HG02885 (cell line): ENCODE data around the gene ASTN2.

ENCODE experiments used
- ATAC-seq: cut with Tn5 transposase; IDR thresholded peaks from one replicate; pipeline ENCODE4 v1.9.1; 2021; ENCODE audit warnings: mild to moderate bottlenecking; ENCODE audit not compliant: unreplicated experiment, poor library complexity

The ASTN2 gene

DNA sequence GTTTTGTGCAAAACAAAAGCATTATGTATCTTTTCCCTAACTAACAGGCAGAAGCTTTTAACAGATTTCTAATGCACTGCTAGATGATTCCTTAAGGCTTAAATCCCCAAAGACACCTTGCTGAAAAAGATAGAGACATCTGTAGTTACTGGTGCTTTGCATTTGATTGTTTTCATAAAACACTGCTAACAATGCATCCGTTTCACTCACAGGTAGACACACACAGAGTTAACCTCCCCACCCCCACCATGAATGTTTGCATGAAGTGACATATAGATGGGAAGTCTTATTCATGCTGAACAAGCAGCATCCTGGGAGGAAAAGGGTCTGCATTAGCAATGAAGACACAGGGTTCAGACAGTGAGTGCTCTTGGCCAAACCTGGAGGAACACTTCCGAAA, 100.9 kb downstream of the ASTN2 start:
- ATAC-seq, result no peak

GRCh38 chr9:117307701-117308100, 107.2 kb downstream of the ASTN2 start:
- ATAC-seq, result no peak

DNA sequence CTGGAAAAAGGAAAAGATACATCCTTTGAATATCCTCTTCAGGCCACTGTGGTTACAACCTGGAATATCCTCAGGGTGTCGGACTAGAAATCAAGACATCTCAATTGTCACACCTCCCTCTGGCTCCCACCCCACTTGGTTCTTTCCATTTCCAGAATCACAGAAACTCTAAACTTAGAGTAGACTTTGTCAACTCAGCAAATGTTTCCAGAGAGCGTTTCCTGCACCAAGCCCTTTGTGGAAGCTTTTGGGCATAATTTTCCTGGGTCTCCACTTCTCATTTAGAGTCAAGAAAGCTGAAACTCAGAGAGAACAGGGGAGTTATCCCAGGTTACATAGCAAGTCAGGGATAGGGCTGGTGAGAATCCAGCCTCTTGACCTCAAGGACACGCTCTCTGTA, 108.8 kb downstream of the ASTN2 start:
- ATAC-seq, result no peak

DNA sequence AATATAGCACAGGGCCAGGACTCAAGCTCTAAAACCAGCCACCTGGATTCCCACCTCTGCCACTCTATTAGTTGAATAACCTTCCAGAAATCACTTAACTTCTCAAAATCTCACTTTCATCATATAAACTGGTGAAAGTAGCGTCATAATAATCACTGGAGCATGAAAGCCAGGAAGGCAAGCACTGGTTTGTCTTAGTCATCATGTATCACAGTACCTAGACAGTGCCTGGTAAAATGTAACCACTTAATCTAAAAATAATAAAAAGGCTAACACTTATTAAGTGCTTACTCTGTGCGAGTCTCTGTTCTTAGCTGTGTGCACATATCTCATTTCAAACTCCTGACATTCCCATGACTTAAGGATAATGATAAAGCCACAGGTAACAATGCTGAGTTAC, 109.4 kb downstream of the ASTN2 start:
- no peak for ATAC-seq

GRCh38 chr9:117304549-117304948, 110.3 kb downstream of the ASTN2 start:
- ATAC-seq, result no peak

- ATAC-seq, result no peak
Observed at GRCh38 chr9:117303643-117304230, 111.1 kb downstream of the ASTN2 start.

- ATAC-seq, result no peak
Observed at GRCh38 chr9:117302487-117302886, 112.4 kb downstream of the ASTN2 start.

DNA sequence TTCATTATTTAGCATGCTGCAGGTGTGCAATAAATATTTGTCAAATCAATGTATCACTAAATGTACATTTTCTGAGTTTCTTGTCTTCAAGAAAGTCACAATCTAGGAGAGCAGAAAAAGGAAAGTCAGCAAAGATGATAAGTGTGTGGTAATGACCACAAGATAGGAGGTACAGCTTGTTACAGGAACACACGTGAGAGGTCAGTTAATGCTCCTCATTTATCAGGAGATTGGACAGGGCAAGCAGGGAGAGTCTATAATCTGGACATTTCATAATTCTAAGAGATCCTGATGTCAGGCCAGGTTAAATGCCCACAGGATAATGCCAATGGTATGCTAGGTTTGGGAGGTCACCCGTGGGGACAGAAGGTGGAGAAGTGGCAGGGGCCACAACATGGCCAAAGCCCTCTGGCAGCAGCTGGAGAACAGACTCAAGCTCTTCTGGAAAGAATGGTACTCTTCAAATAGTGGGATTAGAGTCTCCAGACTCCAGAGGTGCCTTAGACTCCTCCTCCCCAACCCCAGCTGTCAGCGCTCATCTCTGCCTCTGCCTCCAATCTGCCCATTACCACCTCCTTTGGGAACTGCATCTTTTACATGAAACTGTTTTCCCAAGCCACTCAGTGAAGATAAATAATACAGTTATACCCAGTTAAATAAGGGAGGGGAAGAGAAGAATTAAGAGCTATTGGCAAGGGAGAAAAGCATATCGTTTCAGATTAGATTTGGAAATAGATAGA, 114.3 kb downstream of the ASTN2 start:
- no peak for ATAC-seq

DNA sequence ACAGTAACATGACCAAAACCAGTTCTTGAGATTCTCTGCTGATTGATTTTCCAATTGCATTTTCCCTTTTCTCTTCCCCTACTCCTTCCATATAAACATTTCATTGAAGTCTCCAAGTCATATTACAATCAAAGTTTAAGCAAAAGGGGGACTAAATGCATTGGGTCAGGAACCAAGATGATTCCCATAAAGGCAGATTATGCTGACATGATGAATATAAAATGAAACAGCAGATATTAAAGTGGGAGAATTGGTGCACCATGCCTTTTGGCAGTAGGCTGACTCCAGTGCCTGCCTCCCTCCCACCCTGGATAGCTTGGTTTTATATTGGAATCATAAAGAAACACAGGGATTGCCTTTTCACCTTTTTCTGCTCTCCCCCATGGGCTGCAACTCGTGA, 118.4 kb downstream of the ASTN2 start:
- ATAC-seq, result no peak

- no peak for ATAC-seq
Observed at GRCh38 chr9:117293206-117294114, 121.4 kb downstream of the ASTN2 start.

DNA sequence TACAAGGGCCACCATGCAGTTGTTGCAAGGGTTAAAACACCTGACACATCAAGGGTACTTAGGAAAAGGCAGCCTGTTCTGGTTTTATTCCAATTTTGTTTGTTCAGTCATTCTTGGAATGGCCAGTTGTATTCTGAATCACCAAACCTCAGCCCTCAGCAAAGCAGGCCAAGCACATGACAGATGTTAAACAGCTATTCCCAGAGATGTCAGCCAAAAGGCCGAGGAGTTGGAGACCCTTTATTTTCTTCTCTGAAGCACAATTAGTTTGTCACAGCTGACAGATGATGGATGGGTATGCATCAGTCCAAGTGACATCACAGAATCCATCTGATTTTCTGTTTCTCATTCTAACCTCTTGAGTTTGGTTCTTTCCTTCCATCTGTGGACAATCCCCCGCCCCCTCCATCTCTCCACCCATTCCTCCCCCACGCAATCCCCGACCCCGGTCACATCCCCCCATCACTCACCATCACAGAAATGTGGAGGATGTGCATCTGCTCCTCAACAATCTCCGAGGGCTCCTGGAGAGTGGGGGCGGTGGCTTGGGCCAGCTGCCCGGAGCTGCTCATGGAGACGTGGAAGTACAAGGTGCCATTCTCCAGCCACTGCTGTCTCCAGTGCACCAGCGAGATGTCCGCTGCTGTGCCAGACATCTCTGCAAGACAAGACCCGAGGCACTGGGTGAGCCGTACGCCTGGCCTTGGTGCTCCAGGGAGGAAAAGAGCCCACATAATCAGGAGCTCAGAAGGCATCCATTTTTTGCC, 123.8 kb downstream of the ASTN2 start:
- no peak for ATAC-seq

DNA sequence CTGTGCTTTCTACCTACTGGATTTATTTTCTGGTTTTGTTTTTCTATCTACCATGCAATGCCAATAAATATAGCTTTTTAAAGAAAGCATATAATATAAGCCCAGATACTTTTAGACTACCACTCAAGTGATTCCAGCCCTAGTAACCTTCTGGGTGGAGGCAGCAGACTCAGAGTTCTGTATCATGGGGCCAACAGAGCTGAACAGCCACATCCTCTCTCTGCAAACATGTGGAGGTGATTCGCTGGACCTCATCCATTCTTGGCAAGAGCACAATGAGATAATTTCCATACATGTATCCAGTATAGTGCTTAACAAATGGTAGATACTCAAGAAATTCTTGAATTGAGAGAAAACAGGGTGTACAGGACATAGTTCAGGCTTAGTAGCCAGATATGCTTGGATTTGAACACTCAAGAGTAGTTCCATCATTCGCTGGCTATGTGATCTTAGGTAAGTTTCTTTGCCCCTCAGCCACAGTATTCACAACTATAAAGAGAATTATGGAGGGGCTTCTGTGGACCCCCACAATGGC, 124.5 kb downstream of the ASTN2 start:
- ATAC-seq, result no peak

DNA sequence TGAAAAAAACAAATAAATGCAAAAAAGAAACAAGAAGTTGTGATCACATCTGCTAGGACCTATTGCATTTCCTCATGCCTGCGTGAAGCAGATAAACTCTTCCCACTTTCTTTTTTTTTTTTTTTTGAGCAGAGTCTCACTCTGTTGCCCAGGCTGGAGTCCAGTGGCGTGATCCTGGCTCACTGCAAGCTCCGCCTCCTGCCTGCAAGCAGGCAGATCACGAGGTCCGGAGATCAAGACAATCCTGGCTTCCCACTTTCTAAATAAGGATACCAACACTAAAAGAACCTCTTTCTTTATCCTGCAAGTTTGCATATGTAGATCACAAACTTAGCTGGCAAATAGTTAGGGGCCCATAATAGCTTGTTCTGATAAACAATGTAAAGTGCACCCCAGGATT, 128.6 kb downstream of the ASTN2 start:
- ATAC-seq, result no peak

GRCh38 chr9:117284414-117284813, 130.4 kb downstream of the ASTN2 start:
- ATAC-seq, result no peak

DNA sequence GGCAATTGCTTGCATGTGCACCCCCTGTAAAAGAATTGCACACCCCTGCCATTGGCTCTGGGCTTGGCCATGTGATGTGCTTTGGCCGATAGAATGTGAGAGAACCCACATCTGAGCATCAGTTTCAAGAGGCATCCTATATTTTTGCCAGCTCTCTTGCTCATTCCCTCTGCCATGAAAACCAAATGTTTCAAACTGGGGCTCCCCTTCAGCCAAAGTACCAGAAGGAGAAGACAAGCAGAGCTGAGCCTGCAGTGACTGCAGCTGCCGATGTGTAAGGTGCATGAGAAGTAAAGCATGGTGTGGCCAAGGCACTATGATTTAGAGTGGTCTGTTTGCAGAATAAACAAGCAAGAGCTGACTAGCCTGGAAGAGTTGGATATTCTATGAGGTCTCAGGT, 132.3 kb downstream of the ASTN2 start:
- no peak for ATAC-seq

DNA sequence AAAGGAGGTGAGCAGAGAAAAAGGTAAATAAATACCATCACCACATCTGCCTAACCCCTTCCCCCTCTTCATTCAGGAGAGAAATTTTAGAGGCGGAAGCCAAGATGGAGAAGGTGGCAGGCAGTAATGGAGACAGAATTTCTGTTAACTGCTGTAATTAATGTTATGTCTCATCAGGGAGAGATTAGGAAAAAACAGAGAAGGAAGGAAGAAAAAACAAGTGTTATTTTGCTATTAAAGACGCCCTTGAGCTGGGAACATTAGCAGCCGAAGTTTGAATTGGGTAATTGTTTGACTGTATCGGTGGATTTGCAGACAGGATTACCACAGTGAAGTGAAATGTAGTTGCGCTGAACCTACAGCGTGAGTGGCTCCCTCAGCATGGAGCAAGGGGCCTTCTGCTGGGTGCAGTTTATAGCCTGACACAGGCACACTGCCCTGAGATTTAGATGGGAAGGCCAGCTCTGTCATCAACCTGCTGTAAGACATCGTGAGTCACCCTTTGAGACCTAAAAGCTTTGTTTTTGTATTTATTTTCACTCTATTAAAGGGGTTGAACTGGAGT, 136.3 kb downstream of the ASTN2 start:
- no peak for ATAC-seq

GRCh38 chr9:117278020-117278419, 136.8 kb downstream of the ASTN2 start:
- ATAC-seq, result no peak

DNA sequence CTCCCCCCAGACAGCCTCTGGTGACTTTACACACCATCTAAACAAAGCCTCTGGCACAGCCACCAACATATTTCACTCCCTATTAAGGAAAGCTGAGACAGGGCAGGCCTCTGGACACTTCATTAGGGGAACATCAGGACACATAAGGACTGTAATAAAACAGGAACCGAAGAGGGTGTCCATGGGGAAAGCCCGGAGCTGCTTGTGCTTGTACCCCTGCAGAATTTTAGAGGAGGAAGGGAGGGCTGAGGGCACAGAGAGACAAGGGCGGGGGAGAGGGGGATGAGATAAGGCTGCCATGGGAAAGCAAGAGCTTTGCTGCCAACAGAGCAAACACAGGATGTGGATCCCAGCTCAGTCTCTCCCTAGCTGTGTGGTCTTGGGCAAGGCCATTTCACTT, 138.4 kb downstream of the ASTN2 start:
- no peak for ATAC-seq

DNA sequence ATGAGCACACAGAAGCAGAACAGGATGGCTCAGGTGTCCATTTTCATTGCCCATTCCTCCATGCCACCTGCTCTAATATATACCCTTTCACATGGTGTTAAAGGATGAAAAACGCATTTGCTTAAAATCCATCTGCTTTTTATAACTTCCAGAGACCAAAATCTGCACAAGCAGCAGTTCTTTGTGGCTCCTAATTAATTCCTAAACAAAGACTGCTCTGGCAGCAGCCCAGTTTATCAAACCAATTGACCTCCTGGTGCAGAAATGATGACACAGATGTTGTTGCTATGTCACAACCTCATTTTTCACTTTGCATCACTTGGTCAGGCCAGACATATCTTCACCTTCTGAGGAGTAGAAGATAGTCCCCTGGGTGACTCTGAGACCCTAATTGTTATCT, 141.2 kb downstream of the ASTN2 start:
- no peak for ATAC-seq

DNA sequence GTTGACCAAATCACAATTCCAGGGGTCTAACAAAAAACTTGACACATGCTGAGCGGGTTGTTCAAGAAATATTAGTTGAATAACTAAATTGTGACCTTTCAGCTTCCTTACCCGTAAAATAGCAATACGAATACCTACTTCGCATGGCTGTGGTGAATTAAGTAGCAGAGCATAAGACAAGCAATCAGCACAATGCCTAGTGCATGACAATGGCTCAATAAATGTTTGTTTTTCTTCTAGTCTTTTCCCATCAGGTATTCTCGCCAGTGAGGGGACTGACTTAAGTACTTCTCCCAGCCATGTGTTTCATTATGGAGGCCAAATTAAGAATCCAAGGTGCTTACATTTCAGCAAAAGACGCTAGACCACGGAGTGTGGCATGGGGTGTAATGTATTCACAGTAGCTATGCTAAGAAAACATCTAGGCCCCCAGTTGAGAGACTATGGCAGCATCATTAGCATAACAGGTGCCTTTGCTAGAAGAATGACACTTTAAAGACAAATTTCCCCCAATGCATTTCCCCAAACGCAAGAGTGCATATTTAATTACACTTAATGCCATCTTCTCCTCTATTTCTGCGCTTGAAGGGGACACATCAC, 145.9 kb downstream of the ASTN2 start:
- no peak for ATAC-seq
